ENCODE measurements around the gene CEP152.

- TF ChIP-seq, protein P1, sequence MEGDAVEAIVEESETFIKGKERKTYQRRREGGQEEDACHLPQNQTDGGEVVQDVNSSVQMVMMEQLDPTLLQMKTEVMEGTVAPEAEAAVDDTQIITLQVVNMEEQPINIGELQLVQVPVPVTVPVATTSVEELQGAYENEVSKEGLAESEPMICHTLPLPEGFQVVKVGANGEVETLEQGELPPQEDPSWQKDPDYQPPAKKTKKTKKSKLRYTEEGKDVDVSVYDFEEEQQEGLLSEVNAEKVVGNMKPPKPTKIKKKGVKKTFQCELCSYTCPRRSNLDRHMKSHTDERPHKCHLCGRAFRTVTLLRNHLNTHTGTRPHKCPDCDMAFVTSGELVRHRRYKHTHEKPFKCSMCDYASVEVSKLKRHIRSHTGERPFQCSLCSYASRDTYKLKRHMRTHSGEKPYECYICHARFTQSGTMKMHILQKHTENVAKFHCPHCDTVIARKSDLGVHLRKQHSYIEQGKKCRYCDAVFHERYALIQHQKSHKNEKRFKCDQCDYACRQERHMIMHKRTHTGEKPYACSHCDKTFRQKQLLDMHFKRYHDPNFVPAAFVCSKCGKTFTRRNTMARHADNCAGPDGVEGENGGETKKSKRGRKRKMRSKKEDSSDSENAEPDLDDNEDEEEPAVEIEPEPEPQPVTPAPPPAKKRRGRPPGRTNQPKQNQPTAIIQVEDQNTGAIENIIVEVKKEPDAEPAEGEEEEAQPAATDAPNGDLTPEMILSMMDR (IDR thresholded peaks at IDR 0.05), result no peak
- no peak for TF ChIP-seq POLR2A (IDR thresholded peaks at IDR 0.05)
These were observed 29.9 kb downstream of the CEP152 start for GRCh38 chr15:48781017-48781416.
